Activated T-helper 2 cell treated with anti-CD3 and anti-CD28 coated beads, Interferon-gamma antibody, Interleukin-2, Interleukin-4, amounts not matched to agents 10 μg/mL and 5 μg/mL and 100 μg/mL, durations not matched to agents 14 hours and 24 hours and 36 hours (primary cell): ENCODE measurements around the gene CCDC196. TPM values are rescaled to one million over a fixed set of nuclear protein-coding genes. Genes with fewer than 3 reads are reported as not detected.

Source experiments
- DNase-seq: peaks from one replicate; pipeline ENCODE4 v3.0.0; 2021; ENCODE audit warnings: low spot score
- H3K27ac Mint-ChIP-seq: one replicate; pipeline ENCODE4 v1.8.0; 2021; ENCODE audit warnings: mixed read lengths
- H3K27me3 Mint-ChIP-seq: one replicate; pipeline ENCODE4 v1.8.0; 2021; ENCODE audit warnings: low read depth, mixed read lengths
- H3K36me3 Mint-ChIP-seq: one replicate; pipeline ENCODE4 v1.8.0; 2021; ENCODE audit warnings: low read depth, mixed read lengths
- H3K4me1 Mint-ChIP-seq: one replicate; pipeline ENCODE4 v1.8.0; 2021; ENCODE audit warnings: low read depth, mixed read lengths
- H3K4me3 Mint-ChIP-seq: one replicate; pipeline ENCODE4 v1.8.0; 2021; ENCODE audit warnings: low read depth, mild to moderate bottlenecking, moderate library complexity, mixed read lengths
- H3K9me3 Mint-ChIP-seq: one replicate; pipeline ENCODE4 v1.8.0; 2021; ENCODE audit warnings: mixed read lengths
- intact Hi-C: fragments of 100-400 bp; cut with micrococcal nuclease; formaldehyde crosslinking; loops from one replicate; pipeline ENCODE4 v1.15.1; 2023
- total RNA-seq: library from RNA; stranded (reverse); gene quantifications from 2 replicates; pipeline ENCODE4 v1.2.3, GENCODE V29; 2022

The CCDC196 gene
- total RNA-seq, 1 donor from 2014 or later, result not detected

DNA sequence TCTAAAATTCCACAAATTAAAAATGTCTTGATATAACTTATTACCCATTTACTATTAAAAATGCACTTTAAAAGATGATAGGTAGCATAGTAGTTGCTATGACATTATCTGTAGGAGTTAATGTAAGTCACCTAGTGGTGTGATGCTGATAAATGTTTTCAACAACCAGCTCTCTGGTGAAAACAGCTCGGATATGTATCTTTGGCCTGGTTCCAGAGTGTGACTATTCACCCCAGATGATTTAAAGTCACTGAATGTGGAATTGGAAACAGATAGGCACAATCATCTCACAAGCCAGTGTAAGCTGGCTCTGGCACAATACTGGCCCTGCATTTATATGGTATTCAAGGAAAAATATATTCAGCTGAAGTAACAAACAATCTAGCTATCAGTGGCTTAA, 9.2 kb upstream of the CCDC196 start:
- Mint-ChIP-seq H3K27me3 (no peaks in the 10 kb centered on the region), H3K4me3 (no peak overlapping the region), H3K9me3 (peaks cover 3% of the 10 kb centered on the region), H3K36me3 (no peaks in the 10 kb centered on the region), H3K4me1 (no peaks in the 10 kb centered on the region), H3K27ac (no peak overlapping the region)
- DNase-seq, result no peak
- intact Hi-C loops, result no loop called here

GRCh38 chr14:66477567-66477966, 8.6 kb upstream of the CCDC196 start:
- Mint-ChIP-seq H3K4me1 (no peaks in the 10 kb centered on the region), H3K4me3 (no peak overlapping the region), H3K27me3 (no peaks in the 10 kb centered on the region), H3K36me3 (no peaks in the 10 kb centered on the region), H3K9me3 (peaks cover 3% of the 10 kb centered on the region), H3K27ac (no peak overlapping the region)
- intact Hi-C loops, result no loop called here
- no peak for DNase-seq

DNA sequence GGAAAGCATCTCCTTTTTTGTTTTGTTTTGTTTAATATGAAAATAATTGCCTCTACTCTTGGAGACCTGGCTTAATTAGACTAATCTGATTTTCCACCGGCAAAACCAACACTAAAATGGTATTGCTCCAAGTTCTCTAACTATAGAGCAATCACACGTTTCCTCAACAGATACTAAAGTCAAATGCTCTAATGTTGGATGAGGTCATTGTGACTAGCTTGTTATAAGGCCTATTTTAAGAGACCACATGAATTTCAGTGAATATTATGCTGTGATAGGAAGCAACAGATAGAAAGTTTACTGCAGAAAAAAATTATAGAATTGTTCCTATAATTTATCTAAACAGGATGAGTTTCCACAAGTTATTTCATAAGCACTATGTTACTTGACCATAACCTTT, 3.3 kb upstream of the CCDC196 start:
- H3K9me3 Mint-ChIP-seq, result no peaks in the 10 kb centered on the region
- no peak overlapping the region for H3K27ac Mint-ChIP-seq
- H3K4me1 Mint-ChIP-seq, result peaks cover 2% of the 10 kb centered on the region
- intact Hi-C loops, result no loop called here
- DNase-seq, result no peak
- no peak overlapping the region for H3K4me3 Mint-ChIP-seq
- no peaks in the 10 kb centered on the region for H3K36me3 Mint-ChIP-seq
- no peaks in the 10 kb centered on the region for H3K27me3 Mint-ChIP-seq

DNA sequence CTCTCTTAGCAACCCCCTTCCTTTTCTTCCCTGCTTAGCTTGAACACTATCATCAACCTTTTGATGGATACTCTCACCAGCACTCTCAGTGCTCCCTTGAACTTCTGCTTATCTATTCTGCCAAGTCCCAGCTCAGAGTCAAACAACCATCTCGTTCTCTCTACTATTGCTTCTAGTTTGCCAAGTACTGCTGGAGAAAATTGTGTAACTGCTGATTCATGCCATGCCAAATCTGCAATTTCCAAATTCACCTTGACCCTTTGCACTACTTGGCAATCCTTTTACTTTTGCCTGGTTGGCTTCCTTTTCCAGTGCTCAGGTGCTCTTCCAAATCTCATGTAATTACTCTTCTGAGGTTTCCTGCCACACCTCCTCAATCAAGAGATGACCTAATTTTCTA, 2.8 kb upstream of the CCDC196 start:
- DNase-seq, result no peak
- H3K4me3 Mint-ChIP-seq, result no peak overlapping the region
- intact Hi-C loops, result no loop called here
- H3K9me3 Mint-ChIP-seq, result no peaks in the 10 kb centered on the region
- H3K27me3 Mint-ChIP-seq, result no peaks in the 10 kb centered on the region
- peaks cover 2% of the 10 kb centered on the region for H3K4me1 Mint-ChIP-seq
- H3K27ac Mint-ChIP-seq, result no peak overlapping the region
- H3K36me3 Mint-ChIP-seq, result no peaks in the 10 kb centered on the region

- Mint-ChIP-seq H3K9me3 (no peaks in the 10 kb centered on the region), H3K36me3 (no peaks in the 10 kb centered on the region), H3K4me3 (no peak overlapping the region), H3K27ac (no peak overlapping the region), H3K4me1 (peaks cover 2% of the 10 kb centered on the region), H3K27me3 (peaks cover 4% of the 10 kb centered on the region)
- intact Hi-C loops, result no loop called here
- DNase-seq, result no peak
These were observed 1.1 kb upstream of the CCDC196 start for GRCh38 chr14:66485029-66485428.

- no peak for DNase-seq
- intact Hi-C loops, result no loop called here
- H3K4me1 Mint-ChIP-seq, result peaks cover 2% of the 10 kb centered on the region
- no peak overlapping the region for H3K27ac Mint-ChIP-seq
- peaks cover 4% of the 10 kb centered on the region for H3K27me3 Mint-ChIP-seq
- no peak overlapping the region for H3K4me3 Mint-ChIP-seq
- no peaks in the 10 kb centered on the region for H3K36me3 Mint-ChIP-seq
- no peaks in the 10 kb centered on the region for H3K9me3 Mint-ChIP-seq
These were observed 993 bp downstream of the CCDC196 start for GRCh38 chr14:66487164-66487563.

DNA sequence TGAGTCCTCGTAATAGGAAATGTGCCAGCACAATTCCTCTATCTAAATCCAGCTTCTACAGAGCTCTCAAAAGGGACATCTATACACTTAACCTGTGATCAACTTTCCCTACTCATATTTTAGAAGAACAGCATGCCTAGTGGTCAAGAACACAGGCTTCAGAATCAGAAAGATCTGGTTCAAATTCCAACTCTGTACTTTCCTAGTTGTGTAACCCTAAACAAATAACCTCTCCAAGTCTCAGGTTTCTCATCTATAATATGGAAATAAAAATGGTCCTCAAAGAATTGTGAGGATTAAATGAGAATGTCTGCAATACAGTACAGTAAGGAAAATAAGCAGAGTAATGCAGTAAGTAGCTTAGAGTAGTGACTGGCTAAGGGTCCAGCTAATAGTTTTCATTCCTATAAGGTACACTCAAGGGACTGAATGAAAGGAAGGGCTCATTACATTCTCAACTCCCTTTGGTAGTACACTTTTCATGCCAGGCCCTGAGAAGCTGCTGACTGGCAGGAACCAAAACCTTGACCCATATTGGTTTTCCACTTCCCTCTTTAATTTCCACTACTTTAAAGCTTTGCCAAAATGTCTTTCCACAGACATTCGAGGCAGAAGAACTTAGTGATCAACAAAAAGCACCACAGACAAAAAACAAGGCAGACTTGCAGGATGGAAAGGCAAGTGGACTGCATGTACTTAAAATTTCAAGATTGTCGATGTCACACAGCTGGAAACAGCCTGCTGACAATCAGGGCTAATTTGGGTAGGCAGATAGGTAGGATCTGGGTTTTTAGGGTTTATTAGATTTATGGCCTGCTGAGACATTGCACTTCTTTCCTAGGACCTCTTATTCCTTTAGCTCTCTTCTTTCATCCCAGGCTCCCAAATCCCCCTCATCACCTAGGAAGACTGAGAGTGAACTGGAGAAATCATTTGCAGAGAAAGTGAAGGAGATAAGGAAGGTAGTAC, 4.3 kb downstream of the CCDC196 start:
- H3K27ac Mint-ChIP-seq, result no peak overlapping the region
- peaks cover 3% of the 10 kb centered on the region for H3K4me1 Mint-ChIP-seq
- peaks cover 4% of the 10 kb centered on the region for H3K27me3 Mint-ChIP-seq
- H3K36me3 Mint-ChIP-seq, result no peaks in the 10 kb centered on the region
- no peak for DNase-seq
- no peak overlapping the region for H3K4me3 Mint-ChIP-seq
- intact Hi-C loops, result no loop called here
- H3K9me3 Mint-ChIP-seq, result no peaks in the 10 kb centered on the region

GRCh38 chr14:66493750-66494149, 7.6 kb downstream of the CCDC196 start:
- H3K4me3 Mint-ChIP-seq, result no peak overlapping the region
- peaks cover 12% of the 10 kb centered on the region for H3K27me3 Mint-ChIP-seq
- H3K27ac Mint-ChIP-seq, result no peak overlapping the region
- no peak for DNase-seq
- H3K4me1 Mint-ChIP-seq, result peaks cover 18% of the 10 kb centered on the region
- H3K36me3 Mint-ChIP-seq, result no peaks in the 10 kb centered on the region
- no peaks in the 10 kb centered on the region for H3K9me3 Mint-ChIP-seq
- intact Hi-C loops, result no loop called here

- no peak for DNase-seq
- Mint-ChIP-seq H3K27me3 (peaks cover 13% of the 10 kb centered on the region), H3K36me3 (no peaks in the 10 kb centered on the region), H3K4me1 (peaks cover 20% of the 10 kb centered on the region), H3K27ac (no peak overlapping the region), H3K4me3 (no peak overlapping the region), H3K9me3 (no peaks in the 10 kb centered on the region)
- intact Hi-C loops, result loop anchor here (1.0 to 5.0 kb wide), 2 partner anchors 623 to 642 kb away; no protein-coding TSS in a partner anchor
These were observed 9.3 kb downstream of the CCDC196 start for GRCh38 chr14:66495218-66496098.

- H3K27ac Mint-ChIP-seq, result no peak overlapping the region
- DNase-seq, result no peak
- H3K4me3 Mint-ChIP-seq, result no peak overlapping the region
- H3K27me3 Mint-ChIP-seq, result peaks cover 13% of the 10 kb centered on the region
- intact Hi-C loops, result loop anchor here (5.0 kb wide), 1 partner anchor 641 kb away; no protein-coding TSS in a partner anchor
- peaks cover 20% of the 10 kb centered on the region for H3K4me1 Mint-ChIP-seq
- H3K9me3 Mint-ChIP-seq, result no peaks in the 10 kb centered on the region
- no peaks in the 10 kb centered on the region for H3K36me3 Mint-ChIP-seq
These were observed 10.1 kb downstream of the CCDC196 start for GRCh38 chr14:66496188-66496807.

DNA sequence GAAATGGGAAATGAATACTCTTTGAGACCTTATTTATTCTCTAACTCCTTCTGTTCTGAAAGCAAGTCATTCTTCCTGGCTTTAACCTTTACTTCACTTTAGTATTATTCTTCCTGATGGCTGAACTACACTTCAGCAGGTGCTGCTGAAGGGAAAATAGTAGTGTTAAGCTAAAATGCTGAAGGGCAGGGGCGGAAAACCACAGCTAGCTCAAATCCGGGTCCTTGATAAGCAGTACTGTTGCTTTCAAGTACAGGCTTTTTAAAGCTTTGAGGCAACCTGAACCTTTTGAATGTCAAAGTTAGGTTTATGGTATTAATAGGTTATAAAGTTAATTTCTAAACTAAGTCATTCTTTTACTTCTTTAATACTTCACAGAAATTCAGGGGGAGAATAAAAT, 10.7 kb downstream of the CCDC196 start:
- H3K4me1 Mint-ChIP-seq, result peaks cover 20% of the 10 kb centered on the region
- no peaks in the 10 kb centered on the region for H3K36me3 Mint-ChIP-seq
- H3K27ac Mint-ChIP-seq, result no peak overlapping the region
- H3K4me3 Mint-ChIP-seq, result no peak overlapping the region
- no peaks in the 10 kb centered on the region for H3K9me3 Mint-ChIP-seq
- intact Hi-C loops, result loop anchor here (5.0 kb wide), 1 partner anchor 640 kb away; no protein-coding TSS in a partner anchor
- no peak for DNase-seq
- H3K27me3 Mint-ChIP-seq, result peaks cover 15% of the 10 kb centered on the region

GRCh38 chr14:66498311-66498710, 12.1 kb downstream of the CCDC196 start:
- Mint-ChIP-seq H3K9me3 (no peaks in the 10 kb centered on the region), H3K27me3 (peaks cover 17% of the 10 kb centered on the region), H3K36me3 (no peaks in the 10 kb centered on the region), H3K4me3 (no peak overlapping the region), H3K27ac (no peak overlapping the region), H3K4me1 (peaks cover 20% of the 10 kb centered on the region)
- intact Hi-C loops, result loop anchor here (5.0 kb wide), 1 partner anchor 639 kb away; no protein-coding TSS in a partner anchor
- DNase-seq, result no peak
